Endothelial cell of umbilical vein (primary cell): ENCODE results near the gene CD86.

Experiments
- EZH2 ChIP-seq: IDR thresholded peaks from 2 replicates; pipeline ENCODE4 v1.6.1; 2012; ENCODE audit warnings: borderline replicate concordance, low read depth, mild to moderate bottlenecking, moderate library complexity, low read length, inconsistent platforms; ENCODE audit not compliant: severe bottlenecking
- MAX ChIP-seq: IDR thresholded peaks from 2 replicates; pipeline ENCODE4 v1.6.1; 2011; ENCODE audit not compliant: insufficient read depth, insufficient read length

- no peak for TF ChIP-seq MAX
- no peak for TF ChIP-seq EZH2
These were observed 22.1 kb upstream of the CD86 start for GRCh38 chr3:122033023-122033422.
